Suprapubic skin (tissue), 3 donors: ENCODE data around the gene PAQR5.

Source experiments
- CTCF ChIP-seq, 2 donors: fragments of 200-600 bp in 1 of 2; fragments of 450-650 bp in 1 of 2; sonication (generic) in 1 of 2; IDR thresholded peaks; one replicate each; pipeline ENCODE4 v1.5.1; 2016 to 2019; ENCODE audit warnings: antibody characterized with exemption in 2 of 2, mild to moderate bottlenecking in 1 of 2, moderate library complexity in 1 of 2
- EP300 ChIP-seq: sonication (generic); formaldehyde crosslinking; IDR thresholded peaks from one replicate; pipeline ENCODE4 v1.6.1; 2017; ENCODE audit warnings: antibody characterized with exemption
- POLR2A ChIP-seq, 2 donors: fragments of 450-650 bp; IDR thresholded peaks; one replicate each; pipeline ENCODE4 v1.6.1; 2017; ENCODE audit warnings: antibody characterized with exemption in 2 of 2, mild to moderate bottlenecking in 2 of 2, moderate library complexity in 2 of 2

- no peak for TF ChIP-seq CTCF (IDR thresholded peaks at IDR 0.05)
- no peak for TF ChIP-seq EP300
- TF ChIP-seq POLR2A (IDR thresholded peaks at IDR 0.05) = no peak
Observed at GRCh38 chr15:69436951-69437350, 138.2 kb downstream of the PAQR5 start.
